Keratinocyte (primary cell): ENCODE results near the gene PSME4. TPM values are rescaled to one million over a fixed set of nuclear protein-coding genes. Genes with fewer than 3 reads are reported as not detected.

Experiments used
- DNase-seq: peaks from one replicate; pipeline ENCODE4 v3.0.0-alpha.2; 2011; ENCODE audit warnings: low read depth, missing footprints, low spot score
- FAIRE-seq: peaks from 2 replicates; lab custom pipeline; 2011; peaks lifted over from hg19 to GRCh38; lab: Jason Lieb, UNC
- H2AFZ ChIP-seq: 2 replicates; pipeline ENCODE4 v1.6.0; 2012; ENCODE audit warnings: low read length, control low read depth, inconsistent platforms; ENCODE audit not compliant: control insufficient read depth
- H3K27ac ChIP-seq: 2 replicates; pipeline ENCODE4 v1.5.1; 2011; ENCODE audit warnings: low read length; ENCODE audit not compliant: control insufficient read depth, insufficient read depth
- H3K27me3 ChIP-seq: 3 replicates; pipeline ENCODE4 v1.6.0; 2011; ENCODE audit warnings: low read length; ENCODE audit not compliant: control insufficient read depth, insufficient read depth; ENCODE audit errors: extremely low read depth
- H3K36me3 ChIP-seq, 2 experiments: 2 replicates in 1 of 2; 3 replicates in 1 of 2; pipeline ENCODE4 v1.5.1; 2011; ENCODE audit warnings: low read length in 2 of 2, mild to moderate bottlenecking in 1 of 2; ENCODE audit not compliant: control insufficient read depth in 2 of 2, insufficient read depth in 2 of 2; ENCODE audit errors: extremely low read depth in 1 of 2
- H3K4me1 ChIP-seq: 3 replicates; pipeline ENCODE4 v1.5.1; 2011; ENCODE audit warnings: low read length; ENCODE audit not compliant: control insufficient read depth, insufficient read depth; ENCODE audit errors: extremely low read depth
- H3K4me2 ChIP-seq: 3 replicates; pipeline ENCODE4 v1.6.0; 2011; ENCODE audit warnings: low read depth, low read length; ENCODE audit not compliant: control insufficient read depth, insufficient read depth; ENCODE audit errors: extremely low read depth
- H3K4me3 ChIP-seq, 3 experiments: fragments of 200-600 bp in 1 of 3; sonication (generic) in 1 of 3; 2 replicates in 2 of 3; 3 replicates in 1 of 3; pipeline ENCODE4 v1.5.1; 2011 to 2016; ENCODE audit warnings: low read length in 3 of 3, mild to moderate bottlenecking in 3 of 3, control low read depth in 2 of 3, inconsistent platforms in 1 of 3, low read depth in 1 of 3, mixed read lengths in 1 of 3, mixed run types in 1 of 3, moderate library complexity in 1 of 3; ENCODE audit not compliant: control insufficient read depth in 2 of 3, insufficient read depth in 2 of 3; ENCODE audit errors: extremely low read depth in 1 of 3
- H3K79me2 ChIP-seq: 2 replicates; pipeline ENCODE4 v1.6.0; 2012; ENCODE audit warnings: low read length; ENCODE audit not compliant: control insufficient read depth, insufficient read depth
- H3K9ac ChIP-seq: 3 replicates; pipeline ENCODE4 v1.6.0; 2011; ENCODE audit warnings: low read length; ENCODE audit not compliant: control insufficient read depth, insufficient read depth; ENCODE audit errors: extremely low read depth
- H3K9me1 ChIP-seq: 3 replicates; pipeline ENCODE4 v1.6.0; 2011; ENCODE audit warnings: low read length; ENCODE audit not compliant: control insufficient read depth, insufficient read depth; ENCODE audit errors: extremely low read depth
- H3K9me3 ChIP-seq: 2 replicates; pipeline ENCODE4 v1.5.1; 2012; ENCODE audit warnings: low read depth, low read length; ENCODE audit not compliant: control insufficient read depth
- H4K20me1 ChIP-seq: 3 replicates; pipeline ENCODE4 v1.6.0; 2011; ENCODE audit warnings: low read length; ENCODE audit not compliant: control insufficient read depth, insufficient read depth; ENCODE audit errors: extremely low read depth
- CTCF ChIP-seq, 3 experiments: IDR thresholded peaks in 1 of 3; conservative IDR thresholded peaks in 1 of 3; optimal IDR thresholded peaks in 1 of 3; 2 replicates in 2 of 3; 3 replicates in 1 of 3; pipeline versions ENCODE3 to v1.5.1; 2011; ENCODE audit warnings: low read length in 3 of 3, mild to moderate bottlenecking in 3 of 3, moderate library complexity in 2 of 3, control low read depth in 1 of 3, inconsistent platforms in 1 of 3; ENCODE audit not compliant: insufficient read depth in 2 of 3; ENCODE audit errors: extremely low read depth in 1 of 3
- EZH2 ChIP-seq: IDR thresholded peaks from one replicate; pipeline ENCODE4 v1.6.1; 2012; ENCODE audit warnings: inconsistent platforms, mild to moderate bottlenecking, low read length, moderate library complexity
- dilution Hi-C: fragments of 300-500 bp; cut with MboI; formaldehyde crosslinking; loops from one replicate; pipeline ENCODE4 v1.7.0; 2020; ENCODE audit warnings: low sequenced_read_pairs; ENCODE audit not compliant: extremely low pct_ligation_motif_present
- polyA plus RNA-seq, 5 experiments: library from polyadenylated mRNA; depleted of rRNA in 3 of 5; stranded (reverse) in 3 of 5; stranded (forward) in 1 of 5; unstranded in 1 of 5; fragments of >200 nt; gene quantifications; 1 replicate in 1 of 5; 2 replicates in 3 of 5; 3 replicates in 1 of 5; pipeline versions ENCODE4 v1.2.1 to v1.2.3, GENCODE V29; 2011 to 2012; ENCODE audit warnings: missing spikeins in 2 of 5, low read depth in 1 of 5, low replicate concordance in 1 of 5

Gene PSME4
- polyA plus RNA-seq, 1 donor (not counting 4 experiments of a cell fraction or from before 2014, with no cell fraction given): 59.4 TPM

DNA sequence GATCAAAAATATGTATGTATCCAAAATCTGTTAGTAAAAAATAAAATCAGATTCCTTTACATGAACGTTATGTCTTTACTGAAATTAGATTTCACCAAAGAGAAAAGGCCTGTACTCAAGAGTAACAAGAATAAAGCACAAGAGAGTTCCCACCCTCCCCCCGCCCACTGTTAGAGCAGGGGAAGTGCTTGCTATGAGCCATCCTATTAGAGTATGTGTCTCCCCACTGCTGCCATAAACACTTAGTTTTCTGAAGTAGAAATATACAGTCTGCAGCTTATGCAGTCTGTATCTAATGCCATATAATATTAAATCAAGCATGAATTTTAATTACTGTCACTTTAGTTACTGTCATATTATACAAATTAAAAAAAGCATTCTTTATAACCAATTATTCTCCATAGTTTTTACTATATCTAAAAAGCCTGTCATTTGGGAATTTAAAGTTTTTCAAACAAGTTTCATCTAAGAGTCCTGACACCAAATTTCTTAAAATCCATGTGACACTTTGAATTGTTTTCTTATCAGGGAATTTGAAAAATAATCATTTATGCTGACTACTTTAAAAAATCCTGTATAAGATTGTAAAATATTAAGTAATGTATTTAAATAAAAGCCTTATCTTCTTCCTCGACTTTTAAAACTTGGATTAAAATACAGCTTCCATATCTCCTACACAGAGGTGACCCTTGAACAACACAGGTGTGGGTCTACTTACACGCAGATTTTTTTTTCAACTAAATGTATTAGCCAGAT, 59.2 kb downstream of the PSME4 start:
- no peaks in the 10 kb centered on the region for H3K79me2 ChIP-seq

GRCh38 chr2:53907582-53907981, 63.2 kb downstream of the PSME4 start:
- H3K27me3 ChIP-seq: no peaks in the 10 kb centered on the region
- no peak overlapping the region for H3K27ac ChIP-seq
- no peak overlapping the region for H3K4me3 ChIP-seq
- no peaks in the 10 kb centered on the region for H3K79me2 ChIP-seq
- H3K4me2 ChIP-seq: no peak overlapping the region
- H3K9me3 ChIP-seq: no peaks in the 10 kb centered on the region
- no peak for TF ChIP-seq EZH2
- no peak for TF ChIP-seq CTCF (optimal IDR thresholded peaks at IDR 0.05 in 1 of 3, IDR thresholded peaks at IDR 0.05 in 1 of 3, conservative IDR thresholded peaks at IDR 0.05 in 1 of 3; ENCODE audit: extremely low read depth in 1 of 3, insufficient read depth in 2 of 3, low read length in 3 of 3)
- H3K36me3 ChIP-seq: peaks cover 15 to 30% of the 10 kb centered on the region in 2 experiments
- no peak for FAIRE-seq
- H3K4me1 ChIP-seq: no peaks in the 10 kb centered on the region
- no peaks in the 10 kb centered on the region for H3K9me1 ChIP-seq
- no peaks in the 10 kb centered on the region for H4K20me1 ChIP-seq
- dilution Hi-C loops: no loop called here
- H2AFZ ChIP-seq: no peak overlapping the region
- H3K9ac ChIP-seq: no peak overlapping the region
- DNase-seq: no peak

More for the DNA sequence above, 59.2 kb downstream of the PSME4 start:
- TF ChIP-seq CTCF (optimal IDR thresholded peaks at IDR 0.05 in 1 of 3, IDR thresholded peaks at IDR 0.05 in 1 of 3, conservative IDR thresholded peaks at IDR 0.05 in 1 of 3; ENCODE audit: extremely low read depth in 1 of 3, insufficient read depth in 2 of 3, low read length in 3 of 3) (no peak), EZH2 (no peak)
- Histone ChIP-seq H3K4me2 (no peak overlapping the region), H3K36me3 (peaks cover 8 to 20% of the 10 kb centered on the region in 2 experiments), H3K9ac (no peak overlapping the region), H3K27ac (no peak overlapping the region), H3K9me1 (no peaks in the 10 kb centered on the region), H2AFZ (no peak overlapping the region), H4K20me1 (no peaks in the 10 kb centered on the region), H3K4me3 (no peak overlapping the region), H3K27me3 (no peaks in the 10 kb centered on the region), H3K4me1 (no peaks in the 10 kb centered on the region), H3K9me3 (no peaks in the 10 kb centered on the region)
- no peak for DNase-seq
- dilution Hi-C loops: no loop called here
- no peak for FAIRE-seq
